CD4-positive, alpha-beta T cell (primary cell): ENCODE data around the gene MFSD12. TPM values are rescaled to one million over a fixed set of nuclear protein-coding genes. Genes with fewer than 3 reads are reported as not detected.

Experiments used
- ATAC-seq: fragments of 200-7000 bp; cut with Tn5 transposase; one replicate; pipeline ENCODE4 v1.10.0; 2022; ENCODE audit warnings: mild to moderate bottlenecking; ENCODE audit not compliant: poor library complexity
- CTCF ChIA-PET: fragments of 350-600 bp; sonication (Branson Sonifier 250); formaldehyde crosslinking; loops from one replicate; lab custom pipeline; 2021; ENCODE audit warnings: antibody characterized with exemption, inconsistent platforms; lab: Charles Lee
- POLR2A ChIA-PET: fragments of 350-600 bp; sonication (Branson Sonifier 250); formaldehyde crosslinking; loops from one replicate; lab custom pipeline; 2021; ENCODE audit warnings: antibody characterized with exemption, inconsistent platforms; lab: Charles Lee
- DNase-seq, 14 experiments: peaks; one replicate each; pipeline ENCODE4 v3.0.0-alpha.2; 2013 to 2020; ENCODE audit warnings: mixed read lengths in 2 of 14
- H3K27ac ChIP-seq, 2 donors: one replicate each; pipeline versions ENCODE4 v1.5.1 to v1.7.0; 2013; ENCODE audit warnings: low read length in 2 of 2, low read depth in 1 of 2, mild to moderate bottlenecking in 1 of 2
- H3K27me3 ChIP-seq, 2 experiments: 1 replicate in 1 of 2; 2 replicates in 1 of 2; pipeline versions ENCODE4 v1.6.1 to v1.7.0; 2013; ENCODE audit warnings: low read length in 2 of 2, control low read depth in 1 of 2, mild to moderate bottlenecking in 1 of 2, moderate library complexity in 1 of 2; ENCODE audit not compliant: insufficient read depth in 2 of 2, control insufficient read depth in 1 of 2
- H3K36me3 ChIP-seq: one replicate; pipeline ENCODE4 v1.6.1; 2013; ENCODE audit warnings: low read length, control low read depth; ENCODE audit not compliant: insufficient read depth
- H3K4me1 ChIP-seq: one replicate; pipeline ENCODE4 v1.6.1; 2013; ENCODE audit warnings: low read length, control low read depth; ENCODE audit not compliant: insufficient read depth
- H3K4me3 ChIP-seq: one replicate; pipeline ENCODE4 v1.5.1; 2013; ENCODE audit warnings: mild to moderate bottlenecking, low read length, moderate library complexity
- H3K9me3 ChIP-seq, 2 experiments: 1 replicate in 1 of 2; 2 replicates in 1 of 2; pipeline versions ENCODE4 v1.6.1 to v1.7.0; 2013; ENCODE audit warnings: low read length in 2 of 2, mild to moderate bottlenecking in 2 of 2, control low read depth in 1 of 2, moderate library complexity in 1 of 2; ENCODE audit not compliant: control insufficient read depth in 1 of 2, insufficient read depth in 1 of 2
- H3K27ac Mint-ChIP-seq: one replicate; pipeline ENCODE4 v1.8.0; 2020; ENCODE audit warnings: mixed read lengths
- H3K27me3 Mint-ChIP-seq: one replicate; pipeline ENCODE4 v1.8.0; 2021; ENCODE audit warnings: mixed read lengths
- H3K36me3 Mint-ChIP-seq: one replicate; pipeline ENCODE4 v1.8.0; 2021; ENCODE audit warnings: low read depth, mixed read lengths
- H3K4me1 Mint-ChIP-seq: one replicate; pipeline ENCODE4 v1.8.0; 2021; ENCODE audit warnings: low read depth, mixed read lengths
- H3K4me3 Mint-ChIP-seq: one replicate; pipeline ENCODE4 v1.8.0; 2020; ENCODE audit warnings: mild to moderate bottlenecking, mixed read lengths
- H3K9me3 Mint-ChIP-seq: one replicate; pipeline ENCODE4 v1.8.0; 2020; ENCODE audit warnings: mixed read lengths
- CTCF ChIP-seq: fragments of 200-600 bp; IDR thresholded peaks from one replicate; pipeline ENCODE4 v1.8.0; 2022; ENCODE audit warnings: antibody characterized with exemption, mild to moderate bottlenecking
- intact Hi-C, 2 experiments: fragments of 100-400 bp; cut with DNase I in 1 of 2; cut with micrococcal nuclease in 1 of 2; formaldehyde crosslinking; loops; one replicate each; pipeline versions ENCODE4 v1.15.1 to v1.9.0; 2023 to 2025; cut with DNase I, micrococcal nuclease
- total RNA-seq, 174 experiments: library from RNA in 2 of 174; stranded (reverse) in 2 of 174; gene quantifications; one replicate each; pipeline ENCODE4 v1.2.3 and lab custom pipeline; 2021 to 2026

MFSD12 gene
- total RNA-seq, 2 experiments from 2014 or later = 62.5 to 65.0 TPM

GRCh38 chr19:3523361-3524077, 33.9 kb downstream of the MFSD12 start:
- peaks cover 28% of the 10 kb centered on the region for H3K36me3 Mint-ChIP-seq
- H3K4me3 ChIP-seq = no peak overlapping the region
- no peak for TF ChIP-seq CTCF
- H3K9me3 ChIP-seq = no peaks in the 10 kb centered on the region
- peaks cover 9% of the 10 kb centered on the region for H3K4me1 Mint-ChIP-seq
- no peaks in the 10 kb centered on the region for H3K27me3 Mint-ChIP-seq
- no peak for DNase-seq
- ChIA-PET POLR2A (no interaction called here), CTCF (no interaction called here)
- H3K4me1 ChIP-seq = no peaks in the 10 kb centered on the region
- no peak for ATAC-seq
- no peaks in the 10 kb centered on the region for H3K27me3 ChIP-seq
- H3K4me3 Mint-ChIP-seq = peak overlapping the region; percentile 30
- H3K27ac Mint-ChIP-seq = no peak overlapping the region
- H3K9me3 Mint-ChIP-seq = no peaks in the 10 kb centered on the region
- no peak overlapping the region for H3K27ac ChIP-seq
- peaks cover 82% of the 10 kb centered on the region for H3K36me3 ChIP-seq
- intact Hi-C loops = no loop called here

GRCh38 chr19:3522421-3523360, 34.7 kb downstream of the MFSD12 start:
- DNase-seq = no peak
- Histone ChIP-seq H3K27ac (no peak overlapping the region), H3K36me3 (peaks cover 75% of the 10 kb centered on the region), H3K27me3 (no peaks in the 10 kb centered on the region), H3K9me3 (no peaks in the 10 kb centered on the region), H3K4me1 (peaks cover 4% of the 10 kb centered on the region), H3K4me3 (no peak overlapping the region)
- intact Hi-C loops = no loop called here
- peaks cover 28% of the 10 kb centered on the region for H3K36me3 Mint-ChIP-seq
- ChIA-PET POLR2A (no interaction called here), CTCF (no interaction called here)
- H3K4me1 Mint-ChIP-seq = peaks cover 10% of the 10 kb centered on the region
- no peak overlapping the region for H3K4me3 Mint-ChIP-seq
- ATAC-seq = no peak
- H3K27me3 Mint-ChIP-seq = no peaks in the 10 kb centered on the region
- no peaks in the 10 kb centered on the region for H3K9me3 Mint-ChIP-seq
- no peak overlapping the region for H3K27ac Mint-ChIP-seq
- TF ChIP-seq CTCF = no peak

GRCh38 chr19:3521104-3521445, 36.3 kb downstream of the MFSD12 start:
- H3K4me3 Mint-ChIP-seq = no peak overlapping the region

More at GRCh38 chr19:3521104-3521445, 36.3 kb downstream of the MFSD12 start:
- Mint-ChIP-seq H3K36me3 (peaks cover 26% of the 10 kb centered on the region), H3K27ac (peak overlapping the region; percentile 2), H3K4me1 (peaks cover 26% of the 10 kb centered on the region), H3K9me3 (no peaks in the 10 kb centered on the region), H3K27me3 (no peaks in the 10 kb centered on the region)
- Histone ChIP-seq H3K4me3 (no peak overlapping the region), H3K27me3 (no peaks in the 10 kb centered on the region), H3K27ac (no peak overlapping the region), H3K4me1 (peaks cover 15% of the 10 kb centered on the region), H3K9me3 (no peaks in the 10 kb centered on the region), H3K36me3 (peaks cover 59% of the 10 kb centered on the region)
- no peak for TF ChIP-seq CTCF
- intact Hi-C loops = no loop called here
- ChIA-PET CTCF (no interaction called here), POLR2A (no interaction called here)
- DNase-seq (no peak), ATAC-seq (no peak)
